GM12878 (cell line): Measurements from ENCODE around the gene DNAJB5. TPM values are rescaled to one million over a fixed set of nuclear protein-coding genes. Genes with fewer than 3 reads are reported as not detected.
A peak's percentile ranks its signal among the peaks of the same experiment; 100 is the strongest.

Experiments
- ATAC-seq: fragments of 200-7000 bp; cut with Tn5 transposase; 3 replicates; pipeline ENCODE4 v1.9.1; 2020; ENCODE audit warnings: mild to moderate bottlenecking, moderate library complexity
- BruUV-seq: library from RNA; stranded (reverse); fragments of 400-500 nt; replicated peaks from 2 replicates; lab custom pipeline; 2021; lab: Mats Ljungman, UMichigan
- CTCF ChIA-PET: fragments of 300-600 bp; sonication (Branson Sonifier 250); formaldehyde crosslinking; extraction: SDS; loops from one replicate; lab custom pipeline; 2021; ENCODE audit warnings: inconsistent platforms; lab: Yijun Ruan, JAX
- POLR2A ChIA-PET: fragments of 350-600 bp; formaldehyde crosslinking; extraction: SDS; loops from one replicate; lab custom pipeline; 2021; ENCODE audit warnings: inconsistent platforms; lab: Charles Lee
- RAD21 ChIA-PET: fragments of 300-600 bp; sonication (Branson Sonifier 250); formaldehyde crosslinking; loops from one replicate; lab custom pipeline; 2023; ENCODE audit warnings: antibody characterized with exemption; ENCODE audit not compliant: unreplicated experiment; lab: Charles Lee
- SMC1A ChIA-PET: fragments of 300-600 bp; sonication (Branson Sonifier 250); formaldehyde crosslinking; loops from one replicate; lab custom pipeline; 2023; ENCODE audit not compliant: unreplicated experiment, uncharacterized antibody; lab: Charles Lee
- DNase-seq: peaks from one replicate; pipeline ENCODE4 v3.0.0-alpha.2; 2011; ENCODE audit warnings: low read depth, low spot score
- FAIRE-seq: peaks from 3 replicates; lab custom pipeline; 2011; peaks lifted over from hg19 to GRCh38; lab: Jason Lieb, UNC
- H2AFZ ChIP-seq: 2 replicates; pipeline ENCODE4 v1.6.0; 2011; ENCODE audit warnings: low read depth, low read length, control low read depth; ENCODE audit not compliant: control insufficient read depth
- H3K27ac ChIP-seq: 2 replicates; pipeline ENCODE4 v1.5.1; 2011; ENCODE audit warnings: control low read depth; ENCODE audit not compliant: control insufficient read depth, insufficient read depth
- H3K27me3 ChIP-seq, 2 experiments: replicated peaks in 1 of 2; 2 replicates each; pipeline versions ENCODE4 v1.6.0 to v1.6.1; 2011; ENCODE audit warnings: low read length in 1 of 2; ENCODE audit not compliant: control insufficient read depth in 2 of 2, insufficient read depth in 2 of 2
- H3K36me3 ChIP-seq, 2 experiments: 2 replicates each; pipeline ENCODE4 v1.5.1; 2011; ENCODE audit warnings: low read length in 1 of 2; ENCODE audit not compliant: control insufficient read depth in 2 of 2, insufficient read depth in 2 of 2
- H3K4me1 ChIP-seq: 2 replicates; pipeline ENCODE4 v1.6.1; 2011; ENCODE audit warnings: mild to moderate bottlenecking, low read length, moderate library complexity, mixed read lengths; ENCODE audit not compliant: control insufficient read depth, insufficient read depth
- H3K4me2 ChIP-seq: 2 replicates; pipeline ENCODE4 v1.6.0; 2011; ENCODE audit warnings: control low read depth; ENCODE audit not compliant: control insufficient read depth, insufficient read depth
- H3K4me3 ChIP-seq: fragments of 200-600 bp; sonication (generic); 2 replicates; pipeline ENCODE4 v1.5.1; 2016
- H3K79me2 ChIP-seq: 2 replicates; pipeline ENCODE4 v1.6.0; 2011; ENCODE audit warnings: low read length; ENCODE audit not compliant: control insufficient read depth, insufficient read depth
- H3K9ac ChIP-seq: 2 replicates; pipeline ENCODE4 v1.8.0; 2011; ENCODE audit warnings: low read length, control low read depth, mixed read lengths; ENCODE audit not compliant: control insufficient read depth, insufficient read depth
- H3K9me3 ChIP-seq: replicated peaks from 3 replicates; pipeline ENCODE4 v1.5.1; 2011; ENCODE audit warnings: mild to moderate bottlenecking, low read length; ENCODE audit not compliant: control insufficient read depth, insufficient read depth
- H4K20me1 ChIP-seq: 2 replicates; pipeline ENCODE4 v1.6.0; 2011; ENCODE audit not compliant: control insufficient read depth, insufficient read depth
- ASH2L ChIP-seq: fragments of 300-600, 200-600 bp; sonication (generic); IDR thresholded peaks from 2 replicates; pipeline ENCODE4 v1.6.1; 2017; ENCODE audit warnings: low read depth, mild to moderate bottlenecking, borderline replicate concordance
- BCL11A ChIP-seq: IDR thresholded peaks from 2 replicates; pipeline ENCODE4 v1.6.1; 2011; ENCODE audit warnings: low read depth, low read length
- BCL3 ChIP-seq: IDR thresholded peaks from 2 replicates; pipeline ENCODE4 v1.6.1; 2011; ENCODE audit warnings: borderline replicate concordance, low read depth, mild to moderate bottlenecking, moderate library complexity, low read length; ENCODE audit not compliant: insufficient read depth, poor library complexity, severe bottlenecking
- CEBPB ChIP-seq, 2 experiments: fragments of 150-350 bp in 1 of 2; IDR thresholded peaks; 2 replicates each; pipeline ENCODE4 v1.6.1; 2012 to 2014; ENCODE audit warnings: low read depth in 2 of 2, low read length in 2 of 2, borderline replicate concordance in 1 of 2, inconsistent platforms in 1 of 2
- DPF2 ChIP-seq: fragments of 450-650 bp; IDR thresholded peaks from 2 replicates; pipeline ENCODE4 v1.6.1; 2017; ENCODE audit warnings: mild to moderate bottlenecking
- EGR1 ChIP-seq, 2 experiments: IDR thresholded peaks; 1 replicate in 1 of 2; 2 replicates in 1 of 2; pipeline ENCODE4 v1.6.1; 2011 to 2012; ENCODE audit warnings: low read depth in 2 of 2, low read length in 2 of 2, borderline replicate concordance in 1 of 2, mild to moderate bottlenecking in 1 of 2, moderate library complexity in 1 of 2
- FOXM1 ChIP-seq: IDR thresholded peaks from 2 replicates; pipeline ENCODE4 v1.6.1; 2012; ENCODE audit warnings: low read depth, mild to moderate bottlenecking, inconsistent platforms, low read length, moderate library complexity
- IKZF1 ChIP-seq: fragments of 450-650 bp; conservative IDR thresholded peaks from 2 replicates; pipeline ENCODE4 v1.6.1; 2017; ENCODE audit warnings: antibody characterized with exemption, mild to moderate bottlenecking
- IKZF2 ChIP-seq, 2 experiments: fragments of 450-650 bp; IDR thresholded peaks; 2 replicates each; pipeline ENCODE4 v1.6.1; 2017; ENCODE audit warnings: mild to moderate bottlenecking in 2 of 2, moderate library complexity in 2 of 2
- JUNB ChIP-seq: IDR thresholded peaks from 2 replicates; pipeline ENCODE4 v1.6.1; 2016; ENCODE audit warnings: antibody characterized with exemption, mild to moderate bottlenecking
- MYB ChIP-seq: fragments of 150-350 bp; IDR thresholded peaks from 2 replicates; pipeline ENCODE4 v1.6.1; 2014; ENCODE audit warnings: mild to moderate bottlenecking, low read depth, low read length, borderline replicate concordance
- PML ChIP-seq: IDR thresholded peaks from 2 replicates; pipeline ENCODE4 v1.6.1; 2012; ENCODE audit warnings: low read length, inconsistent platforms
- SREBF1 ChIP-seq: IDR thresholded peaks from 2 replicates; pipeline ENCODE4 v1.6.1; 2012; ENCODE audit warnings: mild to moderate bottlenecking, low read length
- WGBS: methylation state at CpG from one replicate; pipeline ENCODE4 v1.1.6; 2016; ENCODE audit warnings: low lambda C conversion rate; ENCODE audit not compliant: insufficient replicate concordance, insufficient coverage; ENCODE audit errors: missing lambda C conversion rate; 5-methylcytosine and 5-hydroxymethylcytosine counted together
- in situ Hi-C: fragments of 300-500 bp; cut with MboI; formaldehyde crosslinking; loops from 9 replicates; pipeline ENCODE4 v1.14.3; 2018; ENCODE audit warnings: mixed read lengths
- intact Hi-C: fragments of 100-400 bp; cut with micrococcal nuclease; formaldehyde crosslinking; loops from one replicate; pipeline ENCODE4 v1.14.2; 2022; ENCODE audit not compliant: unreplicated experiment
- polyA plus RNA-seq, 11 experiments: library from polyadenylated mRNA; depleted of rRNA in 4 of 11; unstranded in 6 of 11; stranded (reverse) in 5 of 11; fragments of >200 nt; fragmentation: Nextera tagmentation in 4 of 11; fragmentation: Illumina TruSeq in 1 of 11; extraction: Ambion mirVana in 4 of 11; extraction: Trizol in 1 of 11; gene quantifications; 1 replicate in 1 of 11; 2 replicates in 10 of 11; pipeline versions ENCODE4 v1.2.1 to v1.2.3, GENCODE V29; 2011 to 2016; ENCODE audit warnings: inconsistent platforms in 2 of 11, missing spikeins in 2 of 11, low read depth in 1 of 11
- total RNA-seq, 4 experiments: library from RNA; depleted of rRNA in 3 of 4; stranded (reverse); fragments of >200 nt in 3 of 4; fragmentation: Illumina TruSeq in 1 of 4; extraction: Trizol in 1 of 4; gene quantifications; 2 replicates each; pipeline versions ENCODE4 v1.2.1 to v1.2.3, GENCODE V29; 2013 to 2021

The DNAJB5 gene
- total and polyA plus RNA-seq, 10 of the 15 experiments (the other 5 are each of a cell fraction or from before 2014, with no cell fraction given), result 0.92 to 13.3 (median 6.8) TPM

GRCh38 chr9:34961574-34962490, 27.7 kb upstream of the DNAJB5 start:
- H3K4me3 ChIP-seq, result no peak overlapping the region
- H3K27ac ChIP-seq, result no peak overlapping the region
- no peaks in the 10 kb centered on the region for H4K20me1 ChIP-seq
- H3K27me3 ChIP-seq, result peaks cover 8 to 25% of the 10 kb centered on the region in 2 experiments
- intact Hi-C loops (no loop called here), in situ Hi-C loops (no loop called here)
- H3K36me3 ChIP-seq, result no peaks in the 10 kb centered on the region
- no TSS peak for BruUV-seq
- ATAC-seq (peak; percentile 85), FAIRE-seq (no peak), DNase-seq (no peak)
- CTCF ChIA-PET, result interaction anchor here (0.6 to 1.5 kb wide), 9 partner anchors 10 to 135 kb away, joined by 3 to 7 read pairs (median 3); partner anchors contain the start of gene PIGO
- SMC1A ChIA-PET, result interaction anchor here (0.9 to 3.4 kb wide), 6 partner anchors 10 to 89 kb away, joined by 3 to 16 read pairs (median 3); no protein-coding TSS in a partner anchor
- no peak overlapping the region for H3K9ac ChIP-seq
- H3K4me2 ChIP-seq, result no peak overlapping the region
- H3K79me2 ChIP-seq, result no peaks in the 10 kb centered on the region
- H3K4me1 ChIP-seq, result no peaks in the 10 kb centered on the region
- 19% methylated on average over 5 of the region's 5 CpGs for WGBS
- POLR2A ChIA-PET, result no interaction called here
- H2AFZ ChIP-seq, result no peak overlapping the region
- no peaks in the 10 kb centered on the region for H3K9me3 ChIP-seq
- RAD21 ChIA-PET, result interaction anchor here (0.6 to 1.9 kb wide), 3 partner anchors 23 to 118 kb away, joined by 3 to 8 read pairs (median 4); partner anchors contain the start of gene FANCG
- TF ChIP-seq EGR1 (IDR thresholded peaks at IDR 0.05; ENCODE audit: borderline replicate concordance in 1 of 2, low read depth in 2 of 2, low read length in 2 of 2) (peak in 1 of 2 experiments; percentile 22; a peak in 1 of 3 replicates), FOXM1 (peak; percentile 34; the same call in 1 of the 2 replicates), IKZF1 (0 out of 2 replicates have a peak, but pooled peaks have one; percentile 27), DPF2 (0 out of 2 replicates have a peak, but pooled peaks have one; percentile 14), PML (no peak), IKZF2 (IDR thresholded peaks at IDR 0.05) (peak in 1 of 2 experiments; percentile 24; a peak in 2 of 4 replicates), ASH2L (no peak), BCL3 (peak; percentile 31), CEBPB (IDR thresholded peaks at IDR 0.05; ENCODE audit: borderline replicate concordance in 1 of 2, low read depth in 2 of 2, low read length in 2 of 2) (no peak), BCL11A (no peak), MYB (no peak), SREBF1 (no peak), JUNB (peak; percentile 33; the same call in 1 of the 2 replicates)
